HG03571 (cell line): ENCODE data around the gene KRTAP4-3.
"Not testable (repeated sequence)": the region's sequence is repeated elsewhere in the genome, so short reads cannot be mapped to it uniquely, and the experiment has no call there.

ENCODE experiments used
- ATAC-seq: cut with Tn5 transposase; IDR thresholded peaks from one replicate; pipeline ENCODE4 v1.9.1; 2021; ENCODE audit not compliant: unreplicated experiment

Gene KRTAP4-3

GRCh38 chr17:41168121-41168520, at the start of gene KRTAP4-3:
Gene KRTAP4-3 (minus strand): TSS chr17:41168221. CDS start chr17:41168172, 49 bp downstream.
- no peak for ATAC-seq

DNA sequence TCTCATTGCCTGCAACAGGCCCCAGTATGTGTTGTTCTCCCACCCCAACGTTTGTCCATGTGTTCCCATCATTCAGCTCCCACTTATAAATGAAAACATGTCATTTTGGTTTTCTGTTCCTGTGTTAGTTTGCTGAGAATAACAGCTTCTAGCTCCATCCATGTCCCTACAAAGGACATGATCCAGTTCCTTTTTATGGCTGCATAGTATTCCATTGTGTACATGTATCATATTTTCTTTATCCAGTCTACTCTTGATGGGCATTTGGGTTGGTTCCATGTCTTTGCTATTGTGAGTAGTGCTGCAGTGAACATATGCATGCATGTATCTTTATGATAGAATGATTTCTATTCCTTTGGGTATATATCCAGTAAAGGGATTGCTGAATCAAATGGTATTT, 47.7 kb upstream of the KRTAP4-3 start:
- ATAC-seq = no peak

GRCh38 chr17:41212524-41213169, 44.6 kb upstream of the KRTAP4-3 start:
- ATAC-seq = no peak

- ATAC-seq = no peak
Observed at GRCh38 chr17:41211845-41212466, 43.9 kb upstream of the KRTAP4-3 start.

DNA sequence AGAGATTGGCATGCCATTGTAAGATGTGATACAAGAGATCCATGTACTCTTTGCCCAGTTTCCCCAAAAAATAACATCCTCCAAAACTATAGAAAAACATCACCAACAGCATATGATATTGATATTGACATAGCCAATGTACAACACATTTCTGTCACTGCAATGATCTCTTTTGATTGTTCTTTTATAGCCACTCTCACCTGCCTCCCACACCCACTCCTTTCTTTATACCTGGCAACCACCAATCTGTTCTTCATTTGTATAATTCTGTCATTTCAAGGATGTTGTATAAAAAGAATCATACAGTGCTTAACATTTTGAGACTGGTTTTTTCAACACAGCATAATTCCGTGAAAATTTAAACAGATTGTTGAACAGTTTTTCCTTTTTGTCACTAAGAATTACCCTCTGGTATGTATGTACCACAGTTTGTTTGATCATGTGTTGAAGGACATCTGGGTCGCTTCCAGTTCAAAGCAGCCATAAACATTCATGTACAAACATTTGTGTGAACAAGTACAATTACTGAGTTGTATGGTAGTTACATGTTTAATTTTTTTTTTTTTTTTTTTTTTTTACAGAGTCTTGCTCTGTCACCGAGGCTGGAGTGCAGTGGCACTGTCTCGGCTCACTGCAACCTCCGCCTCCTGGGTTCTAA, 31.5 kb upstream of the KRTAP4-3 start:
- no peak for ATAC-seq

- ATAC-seq = no peak
Observed at GRCh38 chr17:41196068-41196467, 28.0 kb upstream of the KRTAP4-3 start.

DNA sequence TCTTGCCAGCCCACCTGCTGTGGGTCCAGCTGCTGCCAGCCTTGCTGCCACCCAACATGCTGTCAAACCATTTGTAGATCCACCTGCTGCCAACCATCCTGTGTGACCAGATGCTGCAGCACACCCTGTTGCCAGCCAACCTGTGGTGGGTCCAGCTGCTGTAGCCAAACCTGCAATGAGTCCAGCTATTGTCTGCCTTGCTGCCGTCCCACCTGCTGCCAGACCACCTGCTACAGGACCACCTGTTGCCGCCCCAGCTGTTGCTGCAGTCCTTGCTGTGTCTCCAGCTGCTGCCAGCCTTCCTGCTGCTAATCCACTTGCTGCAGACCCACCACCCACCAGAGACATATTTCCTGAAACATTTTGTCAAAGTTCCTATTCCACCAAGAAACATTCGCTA, 22.3 kb upstream of the KRTAP4-3 start:
- ATAC-seq = no peak

DNA sequence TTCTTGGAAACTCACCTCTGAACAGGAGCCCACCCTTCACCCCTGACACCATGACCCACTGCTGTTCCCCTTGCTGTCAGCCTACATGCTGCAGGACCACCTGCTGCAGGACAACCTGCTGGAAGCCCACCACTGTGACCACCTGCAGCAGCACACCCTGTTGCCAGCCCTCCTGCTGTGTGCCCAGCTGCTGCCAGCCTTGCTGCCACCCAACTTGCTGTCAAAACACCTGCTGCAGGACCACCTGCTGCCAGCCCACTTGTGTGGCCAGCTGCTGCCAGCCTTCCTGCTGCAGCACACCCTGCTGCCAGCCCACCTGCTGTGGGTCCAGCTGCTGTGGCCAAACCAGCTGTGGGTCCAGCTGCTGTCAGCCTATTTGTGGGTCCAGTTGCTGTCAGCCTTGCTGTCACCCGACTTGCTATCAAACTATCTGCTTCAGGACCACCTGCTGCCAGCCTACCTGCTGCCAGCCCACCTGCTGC, 21.9 kb upstream of the KRTAP4-3 start, which contains the start of gene KRTAP9-1:
KRTAP9-1 (plus strand) TSS at position 51 of the 482 bp plus-strand sequence; CDS start at position 51, 0 bp downstream.
- ATAC-seq = not testable (repeated sequence)

DNA sequence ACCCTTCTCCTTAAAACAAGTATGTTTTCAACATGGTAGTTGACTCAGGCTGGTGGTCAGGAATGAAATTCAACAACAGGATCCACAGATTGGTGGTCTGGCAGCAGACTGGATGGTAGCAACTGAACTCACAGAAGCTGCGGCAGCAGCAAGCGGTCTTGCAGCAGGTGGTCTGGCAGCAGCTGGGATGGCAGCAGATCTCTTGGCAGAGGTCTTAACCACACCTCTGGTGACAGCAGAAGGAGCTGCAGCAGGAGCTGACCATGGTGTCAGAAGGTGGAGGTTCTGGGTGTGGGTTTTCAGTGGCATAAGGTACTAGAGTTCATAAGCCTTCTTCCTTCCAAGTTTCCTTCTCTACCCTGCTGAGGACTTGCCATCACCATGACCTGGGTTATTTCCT, 18.9 kb upstream of the KRTAP4-3 start:
- no peak for ATAC-seq

GRCh38 chr17:41185001-41185400, 17.0 kb upstream of the KRTAP4-3 start:
- no peak for ATAC-seq

DNA sequence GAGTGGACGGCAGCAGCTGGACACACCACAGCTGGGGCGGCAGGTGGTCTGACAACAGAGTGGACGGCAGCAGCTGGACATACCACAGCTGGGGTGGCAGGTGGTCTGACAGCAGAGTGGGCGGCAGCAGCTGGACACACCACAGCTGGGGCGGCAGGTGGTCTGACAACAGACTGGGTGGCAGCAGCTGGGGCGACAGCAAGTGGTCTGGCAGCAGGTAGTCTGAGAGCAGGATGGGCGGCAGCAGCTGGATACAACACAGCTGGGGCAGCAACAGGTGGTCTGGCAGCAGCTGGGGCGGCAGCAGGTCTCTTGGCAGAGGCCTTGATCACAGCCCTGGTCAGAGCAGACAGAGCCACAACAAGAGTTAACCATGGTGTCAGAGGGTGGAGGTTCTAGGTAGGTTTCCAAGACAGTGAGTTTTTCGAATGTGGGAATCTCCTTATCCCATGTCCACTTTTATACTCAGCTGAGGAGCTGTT, 16.5 kb upstream of the KRTAP4-3 start, which contains the start of gene KRTAP4-1:
KRTAP4-1 (minus strand) TSS at position 432 of the 482 bp plus-strand sequence; CDS start at position 375, 57 bp downstream.
- ATAC-seq = no peak

DNA sequence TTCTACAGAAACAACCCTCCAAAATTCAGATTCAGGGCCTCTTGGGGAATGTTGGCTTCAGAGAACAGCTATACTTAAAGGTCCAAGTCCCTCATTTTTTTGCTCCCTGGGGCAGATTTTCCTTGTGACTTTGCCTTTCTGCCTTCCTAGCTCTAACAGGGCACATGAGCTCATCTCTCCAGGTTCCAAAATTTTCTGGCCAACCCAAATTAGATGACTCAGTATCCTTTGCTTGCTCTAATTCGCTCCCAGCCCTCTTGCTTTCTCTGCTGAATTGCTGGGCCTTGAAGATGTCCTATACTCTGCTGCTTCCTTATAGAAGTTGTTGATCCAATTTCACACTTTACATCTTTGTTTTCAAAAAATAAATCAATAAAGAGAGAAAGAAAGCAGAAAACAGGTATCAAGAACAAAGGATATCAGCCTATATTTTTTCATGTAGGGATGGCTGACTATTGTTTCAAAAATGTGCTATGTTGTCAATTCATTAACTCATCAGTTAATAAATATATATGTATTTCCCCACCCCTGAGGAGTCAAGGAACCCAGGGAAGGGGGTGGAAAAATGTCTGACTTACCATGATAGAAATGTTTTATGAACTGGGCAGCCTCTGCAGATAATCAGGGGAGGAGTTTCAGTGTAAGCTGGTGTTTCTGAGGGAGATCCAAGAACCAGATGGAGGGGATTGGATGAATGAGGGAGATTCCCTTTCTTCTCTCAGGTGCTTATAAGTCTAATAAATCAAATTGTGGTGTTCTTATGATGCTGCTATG, 11.0 kb upstream of the KRTAP4-3 start:
- no peak for ATAC-seq

DNA sequence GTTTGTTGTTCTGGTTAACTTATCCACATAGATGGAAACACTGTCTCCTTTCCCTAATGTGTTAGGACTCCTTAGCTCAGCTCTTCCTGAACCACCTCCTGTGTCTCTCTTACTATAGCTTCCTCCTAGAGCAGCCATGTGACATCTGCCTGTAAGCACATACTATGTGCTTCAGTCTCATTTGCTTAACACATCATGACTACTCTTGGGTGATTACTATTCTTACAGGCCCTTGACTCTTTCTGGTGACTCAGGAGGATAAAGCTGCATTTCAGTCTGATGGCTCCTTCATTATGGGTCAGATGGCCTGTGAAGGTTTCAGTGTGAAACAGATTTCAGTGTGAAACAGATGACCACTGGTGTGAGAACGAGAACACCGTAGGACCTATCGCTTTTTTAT, 10.3 kb upstream of the KRTAP4-3 start:
- no peak for ATAC-seq

GRCh38 chr17:41177727-41178271, 9.8 kb upstream of the KRTAP4-3 start, which contains the start of gene KRTAP4-2:
Gene KRTAP4-2 (minus strand): TSS chr17:41178221. CDS start chr17:41178164, 57 bp downstream.
- ATAC-seq = no peak

- no peak for ATAC-seq
Observed at GRCh38 chr17:41176744-41177387, 8.8 kb upstream of the KRTAP4-3 start.

DNA sequence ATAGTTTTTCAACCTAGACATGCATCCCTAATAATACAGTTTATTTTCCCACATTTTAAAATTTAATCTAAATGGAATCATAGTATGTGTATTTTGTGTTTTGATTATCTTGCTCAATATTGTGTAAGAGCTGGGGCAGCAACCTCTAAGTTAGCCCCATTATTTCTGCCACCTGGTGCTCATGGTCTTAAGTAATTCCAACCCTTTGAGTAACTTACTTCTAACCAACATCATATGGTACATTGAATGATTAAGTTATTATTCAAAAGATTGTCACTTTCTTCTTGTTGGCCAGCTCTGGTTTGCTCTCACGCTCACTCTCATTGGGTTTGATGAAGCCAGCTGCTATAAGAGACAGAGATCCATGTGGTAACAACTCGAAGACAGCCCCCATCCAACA, 3.9 kb upstream of the KRTAP4-3 start:
- no peak for ATAC-seq

DNA sequence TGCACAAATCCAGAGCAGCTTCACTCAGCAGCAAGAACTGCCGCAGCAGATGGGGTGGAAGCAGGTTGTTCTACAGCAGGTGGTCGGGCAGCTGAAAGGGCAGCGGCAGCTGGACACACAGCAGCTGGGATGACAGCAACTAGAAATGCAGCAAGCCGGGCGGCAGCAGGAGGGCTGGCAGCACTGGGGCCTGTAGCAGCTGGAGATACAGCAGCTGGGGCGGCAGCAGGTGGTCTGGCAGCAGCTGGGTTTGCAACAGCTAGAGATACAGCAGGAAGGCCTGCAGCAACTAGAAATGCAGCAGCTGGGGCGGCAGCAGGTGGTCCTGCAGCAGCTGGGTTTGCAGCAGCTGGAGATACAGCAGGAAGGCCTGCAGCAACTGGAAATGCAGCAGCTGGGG, 460 bp downstream of the KRTAP4-3 start:
- no peak for ATAC-seq

GRCh38 chr17:41163828-41164227, 4.2 kb downstream of the KRTAP4-3 start:
- no peak for ATAC-seq

DNA sequence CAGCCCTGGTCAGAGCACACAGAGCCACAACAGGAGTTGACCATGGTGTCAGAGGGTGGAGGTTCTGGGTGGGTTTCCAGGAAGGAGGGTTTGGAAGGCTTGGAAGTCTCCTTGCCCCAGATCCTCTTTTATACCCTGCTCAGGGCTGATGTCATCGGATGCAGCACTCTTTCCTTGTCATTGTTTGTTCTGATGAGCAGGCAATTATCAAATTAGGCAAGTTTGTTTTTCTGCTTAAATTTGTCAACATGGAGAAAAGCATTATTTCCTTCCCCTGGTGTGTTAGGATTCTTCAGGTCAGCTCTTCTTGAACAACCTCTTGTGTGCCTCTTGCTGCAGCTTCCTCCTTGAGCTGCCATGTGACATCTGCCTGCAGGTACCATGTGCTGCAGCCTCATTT, 7.4 kb downstream of the KRTAP4-3 start, which contains the start of gene KRTAP4-4:
KRTAP4-4 (minus strand) TSS at position 101 of the 400 bp plus-strand sequence; CDS start at position 44, 57 bp downstream.
- no peak for ATAC-seq

- not testable (repeated sequence) for ATAC-seq
Observed at GRCh38 chr17:41160190-41160589, 7.8 kb downstream of the KRTAP4-3 start.
